ENCODE results near the gene UNC5C. TPM values are rescaled to one million over a fixed set of nuclear protein-coding genes. Genes with fewer than 3 reads are reported as not detected.

Gene UNC5C
- total and polyA plus RNA-seq, 2 donors = 3.7 to 31.5 TPM

DNA sequence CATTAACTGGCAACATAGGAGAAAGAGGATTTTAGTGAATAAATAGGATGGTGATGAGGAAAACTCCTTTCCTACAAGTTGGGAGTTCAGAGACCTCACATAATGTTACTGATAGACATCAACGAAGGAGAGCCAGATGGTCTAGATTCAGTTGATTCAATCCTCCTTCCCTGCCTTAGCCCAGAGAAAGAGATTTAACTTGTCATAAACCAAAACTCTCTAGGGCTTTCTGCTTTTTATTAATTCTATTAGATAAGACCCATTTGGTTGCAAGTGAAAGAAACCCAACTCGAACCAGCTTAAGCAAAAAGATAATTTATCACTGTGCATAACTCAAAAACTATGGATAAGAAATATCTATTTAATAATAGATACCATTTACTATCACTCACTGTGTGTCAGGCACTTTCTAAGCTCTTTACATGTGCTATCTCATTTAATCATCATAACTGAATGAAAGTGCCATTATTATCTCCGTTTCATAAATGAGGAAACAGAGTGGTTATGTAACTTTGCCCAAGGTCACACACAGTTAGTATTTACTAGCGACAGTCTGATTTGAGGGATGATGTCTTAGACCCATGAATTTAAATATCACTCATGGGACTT, 4.3 kb upstream of the UNC5C start:
- WGBS = 57% methylated on average over 4 of the region's 4 CpGs
- H3K4me1 ChIP-seq (ENCODE audit: insufficient read depth) = no peaks in the 10 kb centered on the region
- no peak overlapping the region for H3K27ac ChIP-seq (ENCODE audit: low read depth)
- H3K36me3 ChIP-seq (ENCODE audit: insufficient read depth) = no peaks in the 10 kb centered on the region
- DNase-seq (ENCODE audit: extremely low spot score) = no peak
- H3K4me3 ChIP-seq (ENCODE audit: low read depth, low read length) = no peak overlapping the region

DNA sequence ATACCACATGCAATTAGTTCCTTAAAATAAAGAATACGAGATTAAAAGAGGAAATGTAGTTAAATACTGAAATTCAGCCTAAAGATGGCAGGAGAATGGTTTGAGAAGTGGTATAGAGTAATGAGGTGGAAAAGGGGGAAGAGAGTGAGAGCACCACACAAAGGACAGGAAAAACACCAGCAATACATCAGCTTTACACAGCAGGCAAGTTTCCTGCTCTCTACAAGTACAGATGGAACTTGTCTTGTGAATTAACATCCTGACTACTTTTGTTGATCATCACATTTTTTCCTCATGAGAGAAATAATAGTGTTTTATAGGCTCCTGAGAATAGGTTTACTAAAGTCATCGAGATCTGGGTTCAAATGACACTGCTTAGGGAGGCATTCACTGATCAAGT, 2.9 kb upstream of the UNC5C start:
- no peak for DNase-seq (ENCODE audit: extremely low spot score)
- Histone ChIP-seq H3K36me3 (ENCODE audit: insufficient read depth) (no peaks in the 10 kb centered on the region), H3K27ac (ENCODE audit: low read depth) (no peak overlapping the region), H3K4me3 (ENCODE audit: low read depth, low read length) (no peak overlapping the region), H3K4me1 (ENCODE audit: insufficient read depth) (no peaks in the 10 kb centered on the region)
- WGBS = 69% methylated on average over 2 of the region's 2 CpGs

DNA sequence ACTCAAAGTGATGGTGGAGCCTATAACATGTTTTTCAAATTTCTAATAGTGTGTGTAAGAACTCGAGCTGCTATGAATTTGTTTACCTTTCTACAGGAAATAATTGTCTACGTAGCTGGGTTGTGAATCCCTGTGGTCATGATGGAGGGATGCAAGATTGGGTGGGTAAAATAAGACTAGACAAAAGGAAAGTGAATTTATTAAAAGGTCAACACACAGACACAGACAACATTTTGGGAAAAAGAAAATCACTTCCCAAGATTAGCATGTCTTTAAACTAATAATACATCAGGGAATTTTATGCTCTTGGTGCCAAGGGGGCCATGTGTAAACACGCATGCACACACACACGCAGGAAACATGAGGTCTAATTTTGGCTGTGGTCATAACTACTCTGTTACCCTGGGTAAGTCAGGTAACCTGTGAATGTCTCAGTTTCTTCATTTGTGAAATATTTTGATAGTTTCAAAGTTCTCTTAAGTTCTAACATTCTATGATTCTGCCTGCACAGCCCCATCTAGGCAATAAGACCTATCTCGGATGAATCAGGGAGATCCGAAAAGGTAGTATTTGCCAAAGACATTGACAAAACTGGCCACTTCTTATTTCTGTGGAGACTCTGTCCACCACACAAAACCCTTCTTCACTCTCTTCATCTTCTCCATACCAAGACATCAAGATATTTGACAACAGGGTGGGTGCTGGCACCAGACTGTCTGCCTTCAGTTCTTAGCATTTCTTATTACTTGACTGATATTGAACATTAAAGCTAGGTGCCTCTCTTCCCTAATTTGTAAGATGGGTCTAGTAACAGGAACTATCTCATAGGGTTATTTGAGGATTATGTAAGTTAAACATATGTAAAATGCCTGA, 1.6 kb upstream of the UNC5C start:
- WGBS = 34% methylated on average over 6 of the region's 6 CpGs
- peak overlapping the region; percentile 50 for H3K4me3 ChIP-seq (ENCODE audit: low read depth, low read length)
- H3K27ac ChIP-seq (ENCODE audit: low read depth) = no peak overlapping the region
- H3K4me1 ChIP-seq (ENCODE audit: insufficient read depth) = no peaks in the 10 kb centered on the region
- no peaks in the 10 kb centered on the region for H3K36me3 ChIP-seq (ENCODE audit: insufficient read depth)
- no peak for DNase-seq (ENCODE audit: extremely low spot score)

DNA sequence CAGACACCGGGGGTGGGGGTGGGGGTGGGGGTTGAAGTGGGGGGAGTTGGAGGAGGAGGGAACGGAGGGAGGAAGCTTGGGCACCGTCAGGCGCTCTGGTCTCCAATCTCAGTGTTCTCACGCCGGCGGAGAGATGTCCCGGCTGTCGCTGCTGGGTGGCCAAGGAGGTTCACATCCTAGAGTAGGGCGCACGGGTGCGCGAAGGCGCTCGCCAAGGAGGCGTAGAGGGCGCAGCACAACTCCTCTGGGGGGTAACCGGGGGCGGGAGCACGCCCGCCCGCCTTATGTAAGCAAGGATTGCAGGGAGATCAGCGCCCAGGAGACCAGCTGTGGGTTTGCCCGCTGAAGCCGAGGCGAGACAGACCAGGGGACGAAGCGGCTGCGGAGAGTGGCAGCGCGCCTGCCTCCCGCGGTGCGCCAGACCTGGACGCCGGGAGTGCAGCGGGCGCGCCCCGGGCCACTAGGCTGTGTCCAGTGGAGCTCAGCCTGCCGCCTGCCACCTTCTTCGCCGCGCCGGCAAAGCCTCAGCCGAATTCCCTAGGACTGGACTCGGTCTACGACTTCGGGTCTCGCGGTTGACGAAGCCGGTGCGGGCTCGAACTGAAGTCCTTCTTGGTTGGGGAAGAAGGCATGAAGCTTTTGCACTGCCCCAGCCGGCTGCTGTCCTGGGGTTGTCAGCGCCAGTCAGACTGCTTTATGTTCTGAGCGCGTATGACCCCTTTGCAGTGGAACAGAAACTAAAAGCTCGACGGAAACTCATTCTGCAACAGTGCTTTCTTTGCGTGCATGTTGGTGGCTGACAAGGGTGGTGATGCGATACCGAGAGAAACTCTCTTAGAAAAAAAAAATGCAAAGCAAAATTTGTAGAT, 707 bp upstream of the UNC5C start:
- Histone ChIP-seq H3K4me3 (ENCODE audit: low read depth, low read length) (peak overlapping the region; percentile 50), H3K36me3 (ENCODE audit: insufficient read depth) (no peaks in the 10 kb centered on the region), H3K27ac (ENCODE audit: low read depth) (peak overlapping the region; percentile 87), H3K4me1 (ENCODE audit: insufficient read depth) (no peaks in the 10 kb centered on the region)
- DNase-seq (ENCODE audit: extremely low spot score) = no peak
- WGBS = under 1% methylated on average over 64 of the region's 64 CpGs

DNA sequence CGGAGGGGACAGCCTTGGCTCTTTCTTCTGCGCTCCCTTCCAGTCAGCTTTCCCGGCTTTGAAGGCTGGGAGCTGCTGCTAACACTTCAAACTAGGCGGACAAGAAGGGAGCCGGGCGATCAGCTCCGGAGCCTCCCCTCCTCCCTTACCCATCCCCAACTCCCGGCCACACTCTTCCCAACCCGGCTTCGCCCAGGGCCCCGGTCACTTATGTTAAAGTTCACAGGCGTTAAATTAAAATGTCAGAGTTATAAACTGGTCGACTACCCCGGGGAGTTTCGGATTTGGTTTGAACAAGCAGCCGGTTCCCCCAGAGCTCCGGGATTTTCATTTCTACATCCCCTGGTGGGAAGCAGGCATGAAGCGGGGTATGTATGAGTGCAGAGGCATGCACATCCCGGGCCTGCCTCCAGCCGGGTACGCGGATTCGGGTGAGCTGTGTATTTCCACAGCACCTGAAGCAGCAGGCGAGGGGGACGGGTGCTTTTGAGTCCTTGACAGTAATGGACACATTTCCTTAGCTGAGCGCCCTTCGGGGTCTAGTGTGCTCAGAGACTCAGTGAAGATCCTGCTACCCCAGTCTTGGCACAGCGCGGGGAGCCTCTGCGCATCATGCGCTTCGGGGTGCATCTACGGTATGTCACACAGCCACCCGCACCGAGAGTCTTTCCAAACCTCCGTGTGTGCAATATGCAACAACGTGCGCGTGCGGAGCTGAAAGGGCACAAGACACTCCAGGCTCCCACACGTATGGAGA, 880 bp downstream of the UNC5C start:
- no peak for DNase-seq (ENCODE audit: extremely low spot score)
- peak overlapping the region; percentile 50 for H3K4me3 ChIP-seq (ENCODE audit: low read depth, low read length)
- no peaks in the 10 kb centered on the region for H3K4me1 ChIP-seq (ENCODE audit: insufficient read depth)
- no peaks in the 10 kb centered on the region for H3K36me3 ChIP-seq (ENCODE audit: insufficient read depth)
- WGBS = under 1% methylated on average over 41 of the region's 41 CpGs
- H3K27ac ChIP-seq (ENCODE audit: low read depth) = no peak overlapping the region

DNA sequence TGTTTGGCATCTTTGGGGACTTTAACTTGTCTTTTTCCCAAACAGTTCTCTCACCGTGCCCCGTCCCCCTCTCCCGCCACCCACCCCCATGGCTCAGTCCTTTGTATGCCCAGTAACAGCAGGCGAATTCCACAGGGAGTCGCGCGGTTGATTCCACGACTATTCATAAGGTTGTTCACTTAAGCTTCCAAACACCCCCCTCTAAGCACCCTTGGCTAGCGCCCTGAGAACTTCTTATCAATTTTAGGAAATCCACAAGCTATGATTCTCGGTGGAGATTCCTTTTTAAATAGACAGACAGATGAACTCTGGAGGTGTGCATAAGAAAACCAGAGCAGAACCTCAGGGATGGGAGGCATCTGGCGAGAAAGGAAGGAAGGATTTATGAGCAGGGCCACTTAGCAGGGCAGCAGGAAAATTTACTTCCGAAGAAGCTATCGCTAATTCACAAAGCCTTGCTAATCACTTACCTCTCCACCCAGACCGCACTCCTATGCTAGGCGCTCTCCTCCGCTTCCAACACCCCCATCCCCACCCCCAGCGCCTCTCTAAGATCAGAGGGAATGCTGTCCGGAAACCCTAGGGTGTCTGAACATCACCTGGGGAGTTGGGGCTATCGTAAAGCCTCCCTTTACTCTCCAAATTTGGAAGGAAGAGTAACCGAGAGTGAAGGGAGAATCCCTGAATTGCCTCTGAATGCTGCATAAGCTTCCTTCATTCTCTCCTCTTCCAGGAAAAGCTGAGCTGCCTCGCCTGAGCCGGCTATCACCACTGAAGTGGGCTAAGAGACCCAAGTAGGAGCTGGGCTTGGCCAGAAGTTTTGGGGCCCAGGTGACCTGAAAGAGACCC, 1.7 kb downstream of the UNC5C start:
- no peak for DNase-seq (ENCODE audit: extremely low spot score)
- no peaks in the 10 kb centered on the region for H3K36me3 ChIP-seq (ENCODE audit: insufficient read depth)
- H3K4me1 ChIP-seq (ENCODE audit: insufficient read depth) = no peaks in the 10 kb centered on the region
- H3K4me3 ChIP-seq (ENCODE audit: low read depth, low read length) = peak overlapping the region; percentile 50
- no peak overlapping the region for H3K27ac ChIP-seq (ENCODE audit: low read depth)
- 13% methylated on average over 22 of the region's 22 CpGs for WGBS

DNA sequence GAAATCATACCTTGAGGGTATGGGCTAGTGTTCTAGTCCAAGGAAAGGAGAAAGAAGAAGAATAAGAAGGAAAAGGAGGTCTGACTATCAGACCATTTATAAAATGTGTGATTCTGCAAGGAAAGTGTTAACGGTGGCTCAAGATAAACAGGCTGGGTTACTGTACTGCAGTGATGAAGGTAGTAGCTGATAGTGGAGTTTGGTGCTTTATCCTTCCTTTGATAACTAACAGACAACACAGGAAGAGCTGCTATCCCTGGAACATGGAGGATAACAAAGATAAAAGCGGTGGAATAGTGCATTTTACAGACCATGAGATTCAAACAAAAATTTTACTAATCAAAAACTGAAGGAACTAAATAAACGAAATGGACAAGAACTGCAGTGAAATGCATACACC, 2.6 kb downstream of the UNC5C start:
- WGBS = 22% methylated on average over 3 of the region's 3 CpGs
- H3K4me1 ChIP-seq (ENCODE audit: insufficient read depth) = no peaks in the 10 kb centered on the region
- H3K4me3 ChIP-seq (ENCODE audit: low read depth, low read length) = peak overlapping the region; percentile 50
- DNase-seq (ENCODE audit: extremely low spot score) = no peak
- H3K36me3 ChIP-seq (ENCODE audit: insufficient read depth) = no peaks in the 10 kb centered on the region
- H3K27ac ChIP-seq (ENCODE audit: low read depth) = no peak overlapping the region

DNA sequence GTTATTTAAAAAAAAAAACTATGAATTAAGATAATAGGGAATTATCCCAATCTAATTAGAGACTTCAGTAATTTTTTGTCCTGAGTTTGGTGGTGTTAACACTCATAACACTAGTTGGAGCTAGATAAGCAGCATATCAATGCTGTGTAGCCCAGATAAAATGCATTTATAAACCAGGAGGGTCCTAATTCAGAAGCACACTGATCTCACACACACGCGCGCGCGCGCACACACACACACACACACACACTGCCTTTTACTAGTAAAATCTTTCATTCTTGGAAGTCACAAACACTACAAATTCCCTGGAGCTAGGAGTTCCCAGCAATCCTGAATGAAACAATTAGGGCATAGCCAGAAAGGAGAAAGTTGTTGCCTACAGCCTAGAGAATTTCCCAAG, 3.2 kb downstream of the UNC5C start:
- no peaks in the 10 kb centered on the region for H3K4me1 ChIP-seq (ENCODE audit: insufficient read depth)
- H3K27ac ChIP-seq (ENCODE audit: low read depth) = no peak overlapping the region
- WGBS = 71% methylated on average over 6 of the region's 6 CpGs

DNA sequence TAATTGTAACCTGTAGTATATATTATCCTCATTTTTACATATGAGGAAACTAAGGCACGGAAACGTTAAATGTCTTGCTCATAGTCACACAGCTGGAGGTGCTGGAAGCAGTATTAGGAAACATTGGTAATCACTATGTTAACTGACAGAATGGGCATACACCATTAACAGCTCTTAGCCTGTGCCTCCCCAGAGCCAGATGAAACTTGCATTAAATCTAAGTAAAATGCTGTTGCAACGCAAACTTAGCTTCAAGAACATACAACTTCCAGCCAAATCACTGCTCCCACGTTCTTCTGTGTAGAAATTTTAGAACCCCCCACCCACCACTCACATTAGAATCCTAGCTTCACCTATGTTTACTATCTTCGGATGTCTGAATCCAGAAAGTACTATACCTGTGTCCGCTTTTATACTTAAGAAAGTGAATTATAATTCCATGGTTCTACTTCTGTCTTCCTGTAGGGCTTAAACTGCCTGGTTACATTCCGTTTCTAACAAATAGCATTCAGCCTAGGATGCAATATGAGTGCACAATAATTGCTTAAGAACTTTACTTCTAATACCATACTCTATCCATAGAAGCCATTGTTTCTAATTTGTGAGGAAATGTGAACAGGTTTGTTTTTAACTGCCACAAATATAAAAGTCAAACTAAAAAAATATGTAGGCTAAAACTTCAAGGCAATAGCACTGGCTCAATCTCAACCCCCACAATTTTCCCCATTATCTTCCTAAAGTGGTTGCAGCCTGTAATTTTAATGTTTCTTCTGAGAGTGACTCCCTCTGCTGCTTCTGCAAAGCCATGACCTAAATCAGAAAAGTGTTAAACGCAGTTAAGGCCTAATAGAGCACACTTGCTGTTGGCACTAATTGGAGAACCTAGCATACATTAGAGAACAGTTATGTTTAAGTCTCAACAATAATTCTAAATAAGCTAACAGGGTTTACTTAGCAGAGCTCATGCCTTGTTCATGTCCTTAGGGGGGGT, 4.4 kb downstream of the UNC5C start:
- WGBS = 65% methylated on average over 8 of the region's 8 CpGs
- DNase-seq (ENCODE audit: extremely low spot score) = no peak
- Histone ChIP-seq H3K4me3 (ENCODE audit: low read depth, low read length) (no peak overlapping the region), H3K4me1 (ENCODE audit: insufficient read depth) (no peaks in the 10 kb centered on the region), H3K36me3 (ENCODE audit: insufficient read depth) (no peaks in the 10 kb centered on the region), H3K27ac (ENCODE audit: low read depth) (peak overlapping the region; percentile 18)

More for the DNA sequence above, 3.2 kb downstream of the UNC5C start:
- DNase-seq (ENCODE audit: extremely low spot score) = no peak
- Histone ChIP-seq H3K36me3 (ENCODE audit: insufficient read depth) (no peaks in the 10 kb centered on the region), H3K4me3 (ENCODE audit: low read depth, low read length) (no peak overlapping the region)

DNA sequence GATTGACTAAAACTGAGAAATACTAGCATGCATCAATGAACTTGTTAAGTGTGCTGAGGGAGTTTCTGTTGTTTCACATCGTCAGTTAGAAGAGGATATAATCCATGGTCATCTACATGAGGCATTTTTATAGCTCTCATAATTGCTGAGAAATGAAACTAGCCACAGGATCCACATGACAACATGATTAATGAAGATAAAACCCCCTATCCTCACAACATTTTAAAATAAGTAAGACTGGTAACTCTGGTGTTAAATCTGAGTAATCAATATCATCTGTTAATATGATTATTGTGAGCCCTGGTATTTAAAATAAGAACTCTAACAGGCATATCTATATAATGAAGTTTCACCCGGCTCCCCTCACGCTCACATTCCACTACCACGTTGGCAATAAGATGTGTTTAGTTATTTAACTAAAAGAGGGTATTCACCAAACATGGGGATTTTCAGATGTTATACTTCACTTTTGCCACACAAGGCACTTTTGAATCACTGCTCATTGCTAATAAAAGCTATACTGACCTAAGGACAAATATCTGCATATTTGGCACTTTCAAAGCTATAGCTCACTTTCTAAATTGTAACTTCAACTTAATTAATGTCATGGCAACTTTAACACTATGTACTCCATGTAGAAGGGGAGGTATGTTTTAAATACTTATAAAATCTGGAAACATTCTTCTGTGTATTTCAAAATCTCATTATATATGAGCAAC, 6.7 kb downstream of the UNC5C start:
- peak overlapping the region; percentile 38 for H3K27ac ChIP-seq (ENCODE audit: low read depth)
- H3K4me1 ChIP-seq (ENCODE audit: insufficient read depth) = no peaks in the 10 kb centered on the region
- no peaks in the 10 kb centered on the region for H3K36me3 ChIP-seq (ENCODE audit: insufficient read depth)
- 43% methylated on average over 4 of the region's 4 CpGs for WGBS
- H3K4me3 ChIP-seq (ENCODE audit: low read depth, low read length) = no peak overlapping the region
- no peak for DNase-seq (ENCODE audit: extremely low spot score)

DNA sequence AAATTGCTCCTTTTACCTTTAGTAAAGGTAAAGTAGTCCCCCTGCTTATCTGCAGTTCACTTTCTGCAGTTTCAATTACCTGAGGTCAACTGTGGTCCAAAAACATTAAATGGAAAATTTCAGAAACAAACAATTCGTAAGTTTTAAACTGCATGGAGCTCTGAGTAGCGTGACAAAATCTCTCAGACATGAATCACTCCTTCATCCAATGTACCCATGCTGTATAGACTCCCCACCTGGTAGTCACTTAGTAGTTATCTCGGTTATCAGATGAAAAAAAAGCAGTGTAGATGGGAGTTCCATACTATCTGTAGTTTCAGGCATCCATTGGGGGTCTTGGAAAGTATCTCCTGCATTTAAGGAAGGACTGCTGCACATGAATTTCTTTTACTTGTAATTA, 7.7 kb downstream of the UNC5C start:
- DNase-seq (ENCODE audit: extremely low spot score) = no peak
- WGBS = 95% methylated on average over 3 of the region's 3 CpGs
- no peaks in the 10 kb centered on the region for H3K36me3 ChIP-seq (ENCODE audit: insufficient read depth)
- no peak overlapping the region for H3K4me3 ChIP-seq (ENCODE audit: low read depth, low read length)
- H3K4me1 ChIP-seq (ENCODE audit: insufficient read depth) = no peaks in the 10 kb centered on the region
- H3K27ac ChIP-seq (ENCODE audit: low read depth) = no peak overlapping the region

Data from urinary bladder (tissue), 4 donors.